Activated CD4-positive, alpha-beta T cell treated with anti-CD3 and anti-CD28 coated beads for 24 hours (primary cell): ENCODE results near the gene MAK.
A peak's percentile ranks its signal among the peaks of the same experiment; 100 is the strongest.
"Not testable (repeated sequence)": the region's sequence is repeated elsewhere in the genome, so short reads cannot be mapped to it uniquely, and the experiment has no call there.

Experiments
- DNase-seq, 2 donors: peaks; one replicate each; pipeline ENCODE4 v3.0.0-alpha.2; 2020; ENCODE audit warnings: low read depth in 2 of 2

MAK gene

GRCh38 chr6:10853849-10854300 is 15.5 kb upstream of the MAK start:
- not testable (repeated sequence) for DNase-seq

- DNase-seq, result no peak
Observed at GRCh38 chr6:10852361-10852960, 14.1 kb upstream of the MAK start.

GRCh38 chr6:10850728-10851127 is 12.4 kb upstream of the MAK start:
- DNase-seq, result no peak

DNA sequence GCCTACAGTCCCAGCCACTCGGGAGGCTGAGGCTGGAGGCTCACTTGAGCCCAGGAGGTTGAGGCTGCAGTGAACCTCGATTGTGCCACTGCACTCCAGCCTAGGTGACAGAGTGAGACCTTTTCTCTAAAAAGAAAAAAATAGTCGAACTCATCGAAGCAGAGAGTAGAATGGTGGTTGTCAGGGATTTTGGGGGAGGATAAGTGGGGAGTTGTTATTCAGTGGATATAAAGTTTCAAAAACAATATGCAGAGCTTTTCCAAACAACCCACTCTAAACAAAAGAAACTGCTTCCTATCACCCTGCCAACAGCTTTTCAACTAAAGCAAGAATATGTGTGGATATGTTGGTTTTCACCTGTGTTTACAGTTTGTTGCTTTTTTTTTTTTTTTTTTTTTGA is 11.6 kb upstream of the MAK start:
- DNase-seq, result no peak

DNA sequence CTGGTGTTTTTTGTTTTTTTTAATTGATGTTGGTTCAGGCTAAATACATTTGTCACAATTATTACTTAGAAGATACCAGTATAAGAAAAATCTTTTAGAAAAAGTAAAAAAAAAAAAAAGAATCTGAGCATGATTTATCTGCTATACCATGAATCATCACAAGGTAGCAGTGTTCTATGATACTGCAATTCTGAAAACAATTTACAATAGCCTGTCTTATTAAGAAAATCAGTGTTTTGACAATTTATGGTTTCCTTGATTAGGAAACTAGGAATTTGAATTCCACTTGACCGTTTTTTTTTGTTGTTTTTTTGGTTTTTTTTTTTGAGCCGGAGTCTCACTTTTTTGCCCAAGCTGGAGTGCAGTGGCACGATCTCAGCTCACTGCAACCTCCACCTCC is 9.3 kb upstream of the MAK start:
- no peak for DNase-seq

- no peak for DNase-seq
Observed at GRCh38 chr6:10843554-10843953, 5.2 kb upstream of the MAK start.

DNA sequence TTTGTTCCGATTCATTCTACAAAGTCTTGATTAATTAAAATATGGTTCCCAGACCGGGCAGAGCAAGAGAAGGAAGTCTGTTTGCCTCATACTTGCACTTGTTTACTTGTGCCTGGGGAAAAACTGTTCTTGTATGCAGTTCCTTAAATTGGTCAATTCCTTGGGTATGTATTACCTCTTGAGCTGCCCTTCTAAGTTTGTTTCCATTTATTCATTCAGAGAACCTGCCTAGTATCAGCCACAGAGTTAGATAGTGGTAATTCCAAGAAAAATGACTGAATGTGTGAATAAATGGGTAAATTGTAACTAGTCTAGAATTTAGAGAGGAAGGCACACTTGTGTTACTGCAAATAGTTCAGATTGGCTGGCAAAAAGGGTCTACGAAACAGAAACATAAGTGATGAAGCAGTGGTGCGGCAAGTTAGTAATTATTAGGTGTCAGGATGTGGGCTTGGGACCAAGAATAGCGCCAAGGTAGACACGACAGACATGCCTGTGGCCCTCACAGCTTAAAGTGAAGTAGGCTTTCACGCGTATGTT is 525 bp upstream of the MAK start:
- DNase-seq, result no peak

- DNase-seq, result no peak
Observed at GRCh38 chr6:10837622-10837994, 731 bp downstream of the MAK start.

GRCh38 chr6:10837009-10837621 is 1.2 kb downstream of the MAK start:
- no peak for DNase-seq

GRCh38 chr6:10834823-10835222 is 3.5 kb downstream of the MAK start:
- DNase-seq, result no peak

- no peak for DNase-seq
Observed at GRCh38 chr6:10831609-10832008, 6.7 kb downstream of the MAK start.

DNA sequence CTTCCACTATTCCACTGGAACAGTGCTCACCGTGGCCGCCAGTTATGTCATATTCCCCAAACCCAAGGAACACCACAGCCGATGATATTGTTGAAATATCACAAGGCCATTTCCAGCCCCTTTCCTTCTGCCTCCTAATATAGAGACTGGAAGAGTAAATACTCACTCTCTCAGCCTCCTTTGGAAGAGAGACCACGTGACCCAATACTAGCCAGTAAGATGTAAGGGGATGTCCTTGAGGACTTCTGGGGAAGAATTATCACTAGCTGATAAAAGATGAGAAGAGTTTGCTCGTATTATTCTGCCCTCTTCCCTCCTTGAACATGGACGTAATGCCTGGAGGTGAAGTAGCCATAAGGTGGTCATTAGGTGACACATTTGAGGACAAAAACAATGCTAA is 13.5 kb downstream of the MAK start:
- no peak for DNase-seq

- no peak for DNase-seq
Observed at GRCh38 chr6:10824297-10824696, 14.0 kb downstream of the MAK start.

DNA sequence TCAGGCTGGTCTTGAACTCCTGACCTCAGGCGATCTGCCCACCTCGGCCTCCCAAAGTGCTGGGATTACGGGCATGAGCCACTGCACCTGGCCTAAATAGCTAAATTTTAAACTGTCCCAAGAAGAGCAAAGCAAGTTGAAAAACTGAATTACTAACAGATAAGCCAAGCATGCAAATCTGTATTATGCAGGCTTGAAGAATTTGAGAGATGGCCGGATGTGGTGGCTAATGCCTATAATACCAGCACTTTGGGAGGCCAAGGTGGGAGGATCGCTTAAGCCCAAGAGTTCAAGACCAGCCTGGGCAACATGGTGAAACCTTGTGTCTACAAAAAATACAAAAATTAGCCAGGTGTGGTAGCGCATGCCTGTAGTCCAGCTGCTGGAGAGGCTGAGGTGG is 24.2 kb downstream of the MAK start:
- DNase-seq, result not testable (repeated sequence)

GRCh38 chr6:10809098-10809497 is 29.2 kb downstream of the MAK start:
- no peak for DNase-seq

- no peak for DNase-seq
Observed at GRCh38 chr6:10808376-10808775, 30.0 kb downstream of the MAK start.

DNA sequence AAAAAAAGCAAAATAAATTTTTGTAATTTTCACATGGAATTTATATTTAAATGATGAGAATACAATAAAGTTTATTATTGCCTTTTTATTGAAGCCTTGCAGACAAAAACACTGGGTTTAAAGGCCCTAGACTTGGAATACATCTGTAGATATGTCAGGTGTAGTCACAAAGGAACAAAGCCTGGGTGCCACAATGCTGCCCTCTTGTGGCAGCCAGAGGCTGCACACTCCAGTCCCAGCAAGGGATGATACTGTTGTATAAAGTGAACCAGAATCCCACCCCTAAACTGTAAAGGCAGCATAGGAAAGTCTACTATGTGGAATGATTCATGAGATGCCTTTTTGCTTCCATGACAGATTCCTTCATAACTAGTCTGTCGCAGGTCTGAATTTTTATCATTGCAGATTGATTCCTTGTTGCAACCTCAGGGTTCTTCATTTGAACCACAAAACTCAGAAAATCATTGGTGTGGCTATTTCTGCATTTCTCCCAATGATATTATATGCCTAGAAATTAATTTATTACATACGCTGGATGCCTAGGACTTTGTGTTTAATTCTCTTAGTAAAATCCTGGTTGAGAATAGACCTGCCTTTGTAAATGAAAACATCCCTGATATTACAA is 37.0 kb downstream of the MAK start:
- peak; percentile 31 for DNase-seq

DNA sequence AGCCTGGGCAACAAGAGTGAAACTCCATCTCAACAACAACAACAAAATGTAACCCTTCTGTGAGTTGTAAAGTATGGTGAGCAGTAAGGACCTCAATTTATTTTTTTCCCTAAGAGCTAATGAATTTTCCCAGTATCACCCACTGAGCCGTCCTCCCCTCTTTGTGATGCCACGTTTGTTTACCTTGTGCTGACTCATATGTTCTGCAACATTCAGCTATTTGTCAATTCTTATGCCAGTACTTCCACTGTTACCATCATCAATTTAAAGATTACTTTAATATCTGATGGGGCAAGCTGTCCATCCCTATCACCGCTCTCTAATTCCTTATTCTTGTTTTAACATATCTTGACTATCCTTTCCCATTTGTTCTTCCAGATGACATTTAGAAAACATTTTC is 37.5 kb downstream of the MAK start:
- DNase-seq, result no peak

GRCh38 chr6:10794239-10794638 is 44.1 kb downstream of the MAK start:
- no peak for DNase-seq

GRCh38 chr6:10793695-10794094 is 44.6 kb downstream of the MAK start:
- DNase-seq, result no peak

- no peak for DNase-seq
Observed at GRCh38 chr6:10793035-10793434, 45.3 kb downstream of the MAK start.

DNA sequence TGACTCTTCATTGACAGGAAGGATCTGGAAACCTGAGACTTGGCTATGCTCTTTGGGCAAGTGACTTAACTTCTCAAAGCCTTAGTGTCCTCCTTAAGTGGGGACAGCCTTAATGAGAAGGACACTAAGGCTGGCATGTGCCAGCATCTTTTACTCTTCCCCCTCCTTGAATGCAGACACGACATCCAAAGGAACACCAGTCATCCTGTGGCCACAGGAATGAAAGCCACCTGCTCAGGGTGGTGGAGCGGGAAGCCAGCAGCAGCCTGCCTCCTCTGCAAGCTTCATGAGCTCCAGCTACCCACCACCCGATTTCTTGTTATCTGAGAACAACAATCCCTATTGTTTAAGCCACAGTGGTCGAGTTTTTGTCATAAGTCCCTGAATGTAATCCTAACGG is 46.2 kb downstream of the MAK start:
- no peak for DNase-seq

DNA sequence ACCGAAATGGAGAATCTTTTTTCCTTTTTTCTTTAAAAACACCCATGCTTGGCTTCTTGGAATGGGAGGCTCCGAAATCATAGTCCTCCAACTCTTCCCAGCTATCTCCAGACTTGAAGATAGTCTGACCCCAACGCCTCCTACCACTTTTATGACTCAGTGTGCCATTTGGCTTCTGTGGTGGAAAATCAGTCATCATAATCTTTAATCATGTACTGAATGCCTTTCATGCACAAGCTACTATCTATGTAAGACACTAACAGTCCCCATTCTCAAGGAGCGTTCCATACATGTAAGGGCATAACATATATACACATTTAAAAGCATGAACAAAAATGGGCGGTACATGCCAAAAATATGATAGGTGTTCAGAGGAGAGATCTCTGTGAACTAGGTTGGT is 46.7 kb downstream of the MAK start:
- DNase-seq, result no peak
